ENCODE measurements around the gene PSMD1. TPM values are rescaled to one million over a fixed set of nuclear protein-coding genes. Genes with fewer than 3 reads are reported as not detected.

Gene PSMD1
- total and polyA plus RNA-seq, 2 of the 8 experiments (the other 6 are each of a cell fraction or from before 2014, with no cell fraction given) = 179 to 272 TPM

- H2BK5ac ChIP-seq (ENCODE audit: low read depth, low read length) = no peak overlapping the region
- H3K23me2 ChIP-seq (ENCODE audit: low read depth, low read length) = peaks cover 3% of the 10 kb centered on the region; the same call in 1 of the 2 replicates
- POLR2A ChIA-PET (ENCODE audit: partially characterized antibody) = no interaction called here
- no peak overlapping the region for H3K23ac ChIP-seq (ENCODE audit: insufficient read length)
- no peak overlapping the region for H4K8ac ChIP-seq (ENCODE audit: extremely low read depth, insufficient read depth, low read length)
- H4K5ac ChIP-seq (ENCODE audit: insufficient read length, low read depth, low read length) = no peak overlapping the region
- H3K27ac ChIP-seq (ENCODE audit: low read depth, low read length) = no peak overlapping the region
- H2AK5ac ChIP-seq (ENCODE audit: low read depth, low read length) = no peak overlapping the region
- no peaks in the 10 kb centered on the region for H3K9me3 ChIP-seq (ENCODE audit: insufficient read depth in 2 of 2, low read depth in 1 of 2, low read length in 1 of 2)
- H4K20me1 ChIP-seq (replicated peaks in 1 of 2; ENCODE audit: control insufficient read depth in 1 of 2, insufficient read depth in 2 of 2, low read length in 2 of 2) = peaks cover 4 to 10% of the 10 kb centered on the region in 2 experiments
- no peak overlapping the region for H3K4me2 ChIP-seq (ENCODE audit: insufficient read depth in 1 of 2, low read depth in 2 of 2, low read length in 2 of 2)
- H3K79me1 ChIP-seq (ENCODE audit: low read depth, low read length) = no peaks in the 10 kb centered on the region; the same call in 1 of the 2 replicates
- H2BK12ac ChIP-seq (ENCODE audit: low read depth, low read length) = no peak overlapping the region
- H3K79me2 ChIP-seq (ENCODE audit: control insufficient read depth in 1 of 2, insufficient read depth in 2 of 2, low read length in 2 of 2) = peaks cover 18 to 38% of the 10 kb centered on the region in 2 experiments
- H3K36me3 ChIP-seq (ENCODE audit: control insufficient read depth in 2 of 4, insufficient read depth in 4 of 4, low read length in 3 of 4) = peaks cover 18 to 50% (median 40%) of the 10 kb centered on the region in 4 experiments
- H3K14ac ChIP-seq (ENCODE audit: insufficient read length) = no peak overlapping the region
- no peak overlapping the region for H2BK120ac ChIP-seq (replicated peaks; ENCODE audit: low read depth, low read length)
- no peak overlapping the region for H2AFZ ChIP-seq (ENCODE audit: low read length)
- no peak overlapping the region for H2BK20ac ChIP-seq (ENCODE audit: low read length)
- TF ChIP-seq SP1 (IDR thresholded peaks at IDR 0.05; ENCODE audit: low read depth, low read length) (no peak), YY1 (IDR thresholded peaks at IDR 0.05; ENCODE audit: low read depth, low read length) (no peak), SP2 (IDR thresholded peaks at IDR 0.05; ENCODE audit: low read length) (no peak), EP300 (IDR thresholded peaks at IDR 0.05; ENCODE audit: borderline replicate concordance in 1 of 2, low read depth in 2 of 2, low read length in 2 of 2) (no peak), BRCA1 (IDR thresholded peaks at IDR 0.05; ENCODE audit: low read depth, low read length) (no peak), MAX (IDR thresholded peaks at IDR 0.05) (no peak), MAFK (IDR thresholded peaks at IDR 0.05; ENCODE audit: low read depth, low read length) (no peak), TEAD4 (IDR thresholded peaks at IDR 0.05; ENCODE audit: low read depth, low read length) (no peak), KDM1A (IDR thresholded peaks at IDR 0.05; ENCODE audit: borderline replicate concordance, low read length) (no peak), SIX5 (IDR thresholded peaks at IDR 0.05; ENCODE audit: low read depth, low read length) (no peak), BCL11A (IDR thresholded peaks at IDR 0.05; ENCODE audit: low read depth in 2 of 2, low read length in 2 of 2) (no peak), TBP (IDR thresholded peaks at IDR 0.05; ENCODE audit: low read depth, low read length) (no peak), CEBPB (IDR thresholded peaks at IDR 0.05; ENCODE audit: low read depth, low read length) (no peak)
- H3K4ac ChIP-seq (replicated peaks; ENCODE audit: insufficient read length, low read depth, low read length) = no peak overlapping the region
- no peaks in the 10 kb centered on the region for H3K27me3 ChIP-seq (replicated peaks in 1 of 4; ENCODE audit: control insufficient read depth in 3 of 4, extremely low read depth in 1 of 4, insufficient read depth in 3 of 4, low read length in 3 of 4)
- CTCF ChIA-PET (ENCODE audit: partially characterized antibody) = interaction anchor here (0.9 kb wide), 1 partner anchor 72 kb away, joined by 3 read pairs; no protein-coding TSS in a partner anchor
- H3K9ac ChIP-seq (replicated peaks in 1 of 4; ENCODE audit: extremely low read depth in 1 of 4, low read depth in 3 of 4, low read length in 3 of 4) = peak overlapping the region in 1 of 4 experiments; percentile 8; a peak in 1 of 7 replicates
- FAIRE-seq (no peak), DNase-seq (ENCODE audit: low read depth in 1 of 2, low spot score in 2 of 2) (no peak)
- no peak overlapping the region for H3K18ac ChIP-seq (ENCODE audit: extremely low read depth, low read length)
- H4K91ac ChIP-seq (replicated peaks; ENCODE audit: insufficient read length, low read length) = no peak overlapping the region
- H3K4me1 ChIP-seq (replicated peaks in 1 of 4; ENCODE audit: control insufficient read depth in 3 of 4, insufficient read depth in 4 of 4, low read length in 3 of 4) = peaks cover 0 to 6% (median under 1%) of the 10 kb centered on the region in 4 experiments; a peak in 4 of 7 replicates
- WGBS, 2 experiments (ENCODE audit: extremely low coverage in 1 of 2, insufficient coverage in 1 of 2, insufficient read length in 1 of 2, insufficient replicate concordance in 2 of 2, low coverage in 1 of 2, low lambda C conversion rate in 2 of 2, missing lambda C conversion rate in 1 of 2) = 92% methylated on average over 3 of the region's 3 CpGs; no CpG with 5 or more reads in 1 of the 2 experiments
- H3K56ac ChIP-seq (replicated peaks; ENCODE audit: insufficient read length, low read depth, low read length) = no peak overlapping the region
- H3K4me3 ChIP-seq (ENCODE audit: extremely low read depth in 1 of 4, insufficient read depth in 2 of 4, low read depth in 3 of 4, low read length in 4 of 4) = no peak overlapping the region
- H2BK15ac ChIP-seq (ENCODE audit: low read length) = no peak overlapping the region
Measured at GRCh38 chr2:231062776-231063175, 6.1 kb downstream of the PSMD1 start.
